LoVo (cell line): Measurements from ENCODE around the gene PCMTD2.

Experiments used
- DNase-seq: peaks from one replicate; pipeline ENCODE4 v3.0.0-alpha.2; 2016; ENCODE audit warnings: low spot score

PCMTD2 gene

DNA sequence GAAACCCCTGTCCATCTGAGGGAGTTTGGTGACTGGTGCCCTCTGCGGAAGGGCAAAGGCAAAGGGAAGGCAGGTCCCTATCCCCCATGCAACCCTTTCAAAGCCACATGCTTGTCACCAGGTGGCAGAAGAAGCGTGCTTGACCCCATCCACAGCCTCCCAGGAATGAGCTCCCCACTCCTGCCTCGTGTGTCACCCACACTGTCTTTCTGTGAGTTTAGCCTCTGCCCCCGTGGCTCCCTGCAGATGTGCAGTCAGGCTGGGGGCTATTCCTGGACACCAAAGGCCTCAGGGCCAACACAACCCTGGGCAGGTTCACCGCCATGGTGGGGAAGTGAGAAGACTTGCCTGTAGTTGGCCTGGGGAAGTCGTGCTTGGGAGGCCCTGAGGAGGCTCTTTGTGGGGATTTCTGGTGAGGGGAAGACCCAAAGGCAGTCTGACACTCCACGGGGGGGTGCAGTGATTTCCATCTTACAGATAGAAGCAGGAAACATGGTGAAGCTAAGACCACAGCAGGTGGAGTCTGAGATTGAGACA, 16.6 kb upstream of the PCMTD2 start:
- DNase-seq, result no peak

DNA sequence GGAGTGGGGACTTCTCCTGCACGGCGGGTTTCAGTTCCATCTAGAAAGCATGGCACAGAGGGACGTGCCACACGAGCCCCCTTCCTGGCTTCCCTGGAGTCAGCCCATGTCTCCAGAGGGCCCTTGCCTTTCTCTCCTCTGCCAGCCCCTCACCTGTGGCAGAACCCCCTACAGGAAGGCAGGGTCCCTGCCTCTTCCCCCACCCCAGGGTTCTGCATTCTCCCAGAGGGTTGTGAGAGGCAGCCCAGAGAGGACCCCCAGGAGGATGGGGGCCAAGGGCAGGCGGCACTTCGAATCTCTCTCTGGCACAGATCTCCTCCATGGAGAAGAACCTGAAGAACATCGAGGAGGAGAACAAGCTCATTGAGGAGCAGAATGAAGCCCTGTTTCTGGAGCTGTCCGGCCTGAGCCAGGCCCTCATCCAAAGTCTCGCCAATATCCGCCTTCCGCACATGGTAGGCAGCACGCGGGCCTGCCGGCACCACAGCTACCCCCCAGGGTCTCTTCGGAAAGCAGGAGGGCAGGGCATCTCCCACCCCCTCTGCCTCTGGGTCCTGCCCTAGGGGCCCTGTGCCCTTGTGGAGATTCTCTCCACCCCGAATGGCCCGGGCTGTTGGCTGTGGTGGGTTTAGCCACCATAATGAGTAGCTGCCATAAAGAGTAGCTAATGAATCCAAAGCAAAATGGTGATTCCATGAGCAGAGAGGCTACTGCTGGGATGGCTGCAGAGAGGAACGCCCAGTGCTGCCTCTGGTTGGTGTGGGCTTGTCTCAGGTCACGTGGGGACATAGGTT, 15.9 kb upstream of the PCMTD2 start:
- DNase-seq, result no peak

DNA sequence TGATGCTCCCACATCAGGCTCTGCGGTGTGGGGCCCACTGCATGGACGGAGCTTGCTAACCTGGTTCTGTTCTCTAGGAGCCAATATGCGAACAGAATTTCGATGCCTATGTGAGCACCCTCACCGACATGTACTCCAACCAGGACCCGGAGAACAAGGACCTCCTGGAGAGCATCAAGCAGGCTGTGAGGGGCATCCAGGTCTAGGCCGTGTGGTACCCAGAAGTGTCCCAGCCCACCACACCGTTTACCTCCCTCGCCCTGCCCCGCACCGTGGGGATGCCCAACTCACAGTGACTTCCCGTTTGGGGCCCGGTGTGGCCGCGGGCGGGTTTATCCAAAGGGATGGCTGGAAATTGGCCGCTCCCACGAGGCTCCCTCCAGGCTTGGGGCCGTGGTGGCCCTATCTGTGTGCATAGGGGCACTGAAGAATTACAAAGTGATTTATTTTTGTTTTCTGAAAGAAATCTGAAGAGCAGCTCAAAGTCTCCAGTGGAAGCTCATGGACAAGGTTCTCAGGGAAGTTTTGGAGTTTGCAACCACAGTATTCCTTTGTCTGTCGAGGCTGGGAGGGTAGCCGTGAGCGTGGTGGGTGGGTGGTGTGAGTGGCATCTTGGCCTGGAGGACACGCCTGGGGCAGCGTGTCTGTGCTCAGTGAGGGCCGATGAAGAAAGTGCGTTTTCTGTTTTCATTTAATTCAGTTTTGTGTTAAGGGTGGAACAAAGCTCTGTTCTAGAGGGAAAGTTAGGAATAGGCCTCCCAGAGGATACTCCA, 15.1 kb upstream of the PCMTD2 start:
- DNase-seq, result no peak

DNA sequence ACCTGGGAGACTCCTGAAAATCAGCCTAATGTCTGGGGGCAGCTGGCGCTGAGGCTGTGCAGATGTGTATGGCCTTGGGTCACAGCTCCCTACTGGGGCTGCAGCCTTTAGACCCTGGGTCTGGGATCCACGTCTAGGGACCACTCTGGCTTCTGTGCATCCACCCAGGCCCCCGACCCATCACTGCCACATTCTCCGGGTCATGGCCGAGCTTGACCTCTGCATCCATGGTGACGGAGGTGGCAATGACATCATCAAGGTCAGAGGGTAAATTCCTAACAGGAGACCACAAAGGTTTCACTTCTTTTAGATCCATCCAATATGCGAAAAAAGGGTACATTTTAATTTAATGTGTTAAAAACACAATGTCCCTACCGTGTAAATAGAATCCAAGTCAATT, 14.5 kb upstream of the PCMTD2 start:
- DNase-seq, result no peak

DNA sequence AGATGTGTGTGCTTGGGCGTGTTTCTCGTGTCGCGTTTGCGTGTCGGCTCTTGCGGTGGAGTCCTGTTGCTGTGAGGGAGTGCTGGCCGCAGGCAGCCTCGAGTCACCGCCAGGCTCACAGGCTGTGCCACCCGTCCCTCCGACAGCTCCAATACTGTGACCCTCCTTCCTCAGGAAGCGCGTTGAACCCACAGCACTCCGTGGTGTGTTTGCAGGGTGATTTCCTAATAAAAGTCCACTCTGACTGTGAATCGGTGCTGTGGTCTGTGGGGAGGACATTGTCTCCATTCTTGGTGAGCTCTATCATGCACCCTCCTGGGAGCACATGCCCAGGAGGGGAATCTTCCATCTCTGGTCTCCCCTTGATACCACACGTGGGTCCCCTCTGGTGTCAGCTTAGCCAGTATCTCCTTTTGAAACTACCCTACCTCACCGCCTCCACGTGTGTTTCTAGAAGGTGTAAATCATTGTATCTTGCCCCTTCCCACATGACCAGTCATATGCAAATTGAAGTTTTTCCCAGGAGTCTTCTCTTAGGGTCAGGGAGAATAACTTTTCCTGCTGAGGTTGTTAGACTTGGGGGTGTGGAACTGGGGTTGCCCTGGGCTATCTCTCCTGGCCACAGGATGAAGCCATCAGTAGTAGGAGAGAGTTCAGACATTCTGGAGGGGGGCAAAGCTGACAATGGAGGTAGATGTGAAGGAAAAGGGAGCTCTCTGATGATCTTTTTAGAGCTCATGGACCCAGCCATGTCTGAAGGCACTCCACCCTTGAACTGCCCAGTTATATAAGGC, 13.3 kb upstream of the PCMTD2 start:
- no peak for DNase-seq

DNA sequence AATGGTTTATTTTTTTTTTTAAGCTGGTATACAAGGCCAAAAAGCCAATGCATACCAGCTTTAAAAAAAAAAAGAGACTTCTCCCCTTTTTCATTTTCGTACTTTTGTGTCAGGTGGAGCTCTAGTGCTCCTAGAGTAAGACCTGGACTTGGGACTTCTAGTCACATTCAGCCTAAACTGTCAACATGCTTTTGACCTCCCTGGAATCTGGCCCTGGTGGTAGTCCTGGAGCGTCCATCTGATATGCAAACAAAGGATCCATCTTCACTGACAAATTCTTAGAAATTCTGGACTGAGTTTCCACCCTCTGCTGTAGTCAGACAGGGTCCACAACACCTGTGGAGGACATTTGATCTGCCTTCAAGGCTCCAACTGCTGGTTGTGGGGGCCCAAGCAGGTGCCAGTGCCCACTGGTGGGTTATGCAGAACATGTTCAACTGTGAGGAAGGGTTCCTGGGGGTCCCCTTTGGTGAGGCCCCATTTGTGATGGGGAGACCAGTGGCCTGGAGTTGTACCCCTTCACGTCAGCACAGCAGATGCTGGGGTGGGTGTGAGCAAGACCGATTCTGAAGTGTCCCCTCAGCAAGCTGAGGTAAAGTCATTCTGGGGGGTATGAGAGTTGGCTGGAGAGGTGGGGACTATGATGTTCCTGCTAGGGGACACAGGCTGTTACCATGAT, 12.6 kb upstream of the PCMTD2 start:
- DNase-seq, result no peak

DNA sequence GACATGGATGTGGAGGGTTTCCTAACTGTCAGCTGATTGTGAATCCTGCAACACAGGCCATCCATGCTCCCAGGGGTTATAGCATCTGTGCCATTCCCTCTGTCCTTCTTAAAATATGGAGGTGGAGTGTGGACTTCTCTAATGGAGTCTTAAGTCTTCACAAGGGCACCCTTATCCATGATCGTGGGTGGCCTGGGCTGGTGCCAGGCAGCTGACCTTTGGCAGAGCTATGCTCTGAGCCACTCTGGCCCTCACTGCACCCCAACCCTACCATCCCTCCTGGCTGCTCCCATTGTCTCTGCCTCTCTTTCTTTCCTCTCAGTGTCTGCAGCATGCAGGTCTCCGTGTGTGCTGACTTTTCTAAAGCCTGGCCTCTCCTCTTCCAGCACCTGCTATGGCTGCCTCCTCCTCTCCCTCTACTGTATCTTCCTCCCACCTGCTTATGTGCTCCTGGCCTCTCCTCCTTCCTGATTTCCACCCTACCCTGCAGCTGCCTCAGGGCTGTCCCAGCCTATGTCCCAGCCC, 11.2 kb upstream of the PCMTD2 start:
- DNase-seq, result no peak

DNA sequence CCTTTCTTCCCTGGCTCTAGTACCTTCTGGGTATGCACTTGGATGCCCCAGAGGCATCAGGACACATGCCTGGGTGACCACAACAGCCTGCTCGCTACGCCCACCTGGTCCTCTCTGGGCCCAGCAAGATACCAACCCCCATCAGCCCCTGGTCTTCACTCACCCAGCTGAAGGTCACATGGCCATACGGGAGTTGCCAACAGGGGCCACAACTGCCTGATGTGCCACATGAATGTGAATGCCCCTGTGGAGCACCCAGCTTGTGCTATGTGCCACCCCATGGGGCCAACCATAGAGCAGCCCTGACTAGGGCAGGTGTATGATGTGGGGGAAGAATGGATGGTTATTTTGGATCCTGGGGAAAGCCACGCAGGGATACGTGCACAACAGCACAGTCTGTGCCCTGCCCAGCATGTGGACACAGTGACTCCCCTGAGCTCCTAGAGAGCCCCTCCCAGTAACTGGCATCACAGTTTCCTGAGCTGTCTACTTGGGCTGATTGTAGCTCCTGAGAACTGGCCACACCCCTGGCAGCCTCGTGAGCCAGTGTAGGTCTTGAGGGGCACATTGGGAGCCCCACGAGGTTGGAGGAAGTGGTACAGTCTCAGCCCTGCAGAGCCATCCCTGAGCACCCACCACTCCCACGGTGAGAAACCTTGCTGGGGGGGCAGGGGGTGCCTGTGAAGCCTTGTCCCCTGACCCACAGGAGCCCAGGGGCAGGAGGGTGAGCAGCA, 10.5 kb upstream of the PCMTD2 start:
- DNase-seq, result no peak

DNA sequence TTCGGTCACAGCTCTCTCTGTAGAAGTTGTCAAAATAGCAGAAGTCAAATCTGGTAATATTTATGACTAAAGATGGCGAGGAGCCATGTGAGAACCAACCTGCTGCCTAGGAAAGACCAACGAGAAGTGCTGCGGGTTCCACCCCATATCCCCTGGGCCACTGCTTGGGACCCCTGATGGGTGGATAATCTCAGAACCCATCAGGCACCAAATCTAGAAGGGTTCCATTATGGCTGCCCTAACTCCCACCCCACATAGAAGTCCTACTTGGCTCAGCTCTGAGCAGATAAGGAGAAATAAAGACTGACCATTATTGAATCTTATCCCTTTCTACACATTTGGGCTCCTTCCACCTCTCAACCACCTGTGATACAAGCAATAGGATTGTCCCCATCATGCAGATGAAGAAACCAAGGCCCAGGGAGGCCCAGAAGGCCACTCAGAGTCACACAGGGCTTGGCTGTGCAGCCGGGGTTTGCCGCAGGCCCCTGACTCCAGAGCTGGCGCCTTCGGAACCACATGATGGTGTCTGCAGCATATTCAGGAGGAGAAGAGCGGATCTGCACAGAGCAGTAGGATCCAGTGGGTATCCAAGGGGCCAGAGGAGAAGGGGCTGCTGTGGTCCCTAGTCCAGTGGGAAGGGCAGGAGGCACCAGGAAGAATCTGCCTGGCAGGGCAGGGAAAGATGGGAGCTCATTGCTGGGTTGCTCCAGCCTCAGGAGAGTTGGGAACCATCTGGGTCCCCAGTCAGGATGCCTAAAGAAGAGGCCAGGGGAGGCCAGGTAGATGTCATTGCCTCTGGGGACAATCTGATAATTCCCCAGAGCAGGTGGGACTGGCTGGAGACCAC, 9.6 kb upstream of the PCMTD2 start:
- DNase-seq, result no peak

DNA sequence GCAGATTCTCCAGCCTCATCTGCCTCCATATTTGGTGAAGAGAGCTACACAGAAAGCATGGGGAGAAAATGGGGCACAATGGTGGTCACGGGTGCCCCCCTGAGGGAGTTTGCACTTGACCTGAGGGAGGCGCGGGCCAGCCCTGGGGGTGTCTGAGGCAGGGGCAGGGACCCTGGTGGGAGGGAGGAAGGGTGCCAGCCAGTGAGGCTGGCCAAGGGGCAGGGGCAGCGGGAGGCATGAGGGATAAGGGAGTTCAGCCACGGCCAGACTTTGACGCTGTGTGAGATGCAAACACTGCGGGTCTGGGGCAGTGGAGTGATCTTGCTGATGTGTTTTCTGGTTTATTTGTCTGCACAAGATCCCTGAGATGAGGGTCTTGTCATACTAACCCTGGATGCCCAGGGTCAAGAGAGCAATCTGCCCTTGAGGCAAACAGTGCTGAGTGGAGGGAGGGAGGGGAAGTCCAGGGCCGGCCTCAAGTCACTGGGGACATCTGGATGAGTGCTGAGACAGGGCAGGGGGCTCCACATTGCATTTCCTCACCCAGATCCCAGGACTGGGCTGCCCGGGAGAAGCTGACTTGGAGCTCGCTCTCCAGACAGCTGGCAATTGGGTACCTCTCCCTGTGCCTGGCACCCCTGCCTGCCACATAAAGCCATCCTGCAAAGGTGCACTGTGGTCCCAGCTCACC, 8.8 kb upstream of the PCMTD2 start:
- DNase-seq, result no peak

DNA sequence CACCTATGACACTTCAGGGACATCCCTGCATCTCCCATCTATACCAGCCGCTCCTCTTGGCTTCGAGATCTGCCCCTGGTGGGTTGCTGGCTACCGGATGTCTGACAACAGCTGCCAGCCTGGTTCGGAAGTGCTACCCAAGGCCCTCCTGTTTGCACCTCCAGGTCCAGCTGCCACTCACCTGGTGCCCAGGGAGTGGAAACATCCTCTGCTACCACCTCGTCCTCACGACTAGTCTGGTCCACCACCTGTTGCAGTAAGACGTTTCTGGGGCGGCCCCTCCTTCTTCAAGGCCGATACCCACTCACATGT, 8.3 kb upstream of the PCMTD2 start:
- DNase-seq, result no peak

DNA sequence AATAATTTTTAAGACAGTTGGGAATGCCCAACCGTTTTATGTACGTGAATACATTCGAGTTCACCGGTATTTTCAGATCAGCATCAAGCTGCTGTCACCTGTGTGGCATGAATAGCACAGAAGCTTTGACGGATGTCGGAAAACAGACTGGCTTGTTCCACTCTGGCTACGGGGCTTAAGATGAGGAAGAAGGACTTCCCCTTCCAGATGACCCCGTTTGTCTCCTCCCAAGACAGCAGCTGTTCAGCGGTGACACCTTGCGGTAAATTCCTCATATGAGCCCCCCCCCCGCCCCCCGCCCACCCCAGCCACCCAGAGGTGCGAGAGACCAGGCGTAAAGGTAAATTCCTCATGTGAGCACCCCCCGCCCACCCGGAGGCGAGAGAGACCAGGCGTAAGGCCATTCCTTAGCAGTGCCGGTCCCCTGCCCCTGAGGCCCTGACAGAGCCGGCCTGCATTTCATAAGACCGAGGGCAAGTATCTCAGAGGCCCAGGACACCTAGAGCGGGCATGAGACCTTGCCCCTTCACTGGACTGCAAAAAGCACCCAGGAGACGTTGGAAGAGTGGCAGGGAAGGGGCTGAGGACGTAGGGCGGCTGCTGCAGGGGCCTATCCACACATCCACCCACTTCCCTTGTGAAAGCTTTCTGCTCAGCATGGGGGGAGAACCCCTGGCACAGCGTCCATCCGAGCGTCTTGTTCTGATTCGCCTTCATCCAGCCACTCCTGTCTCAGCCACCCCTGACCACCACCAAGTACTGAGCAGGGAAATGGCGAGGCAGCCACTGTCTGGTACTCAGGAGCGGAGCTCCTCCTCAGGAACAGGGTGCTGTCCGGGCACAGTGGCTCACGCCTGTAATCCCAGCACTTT, 7.3 kb upstream of the PCMTD2 start:
- DNase-seq, result no peak

DNA sequence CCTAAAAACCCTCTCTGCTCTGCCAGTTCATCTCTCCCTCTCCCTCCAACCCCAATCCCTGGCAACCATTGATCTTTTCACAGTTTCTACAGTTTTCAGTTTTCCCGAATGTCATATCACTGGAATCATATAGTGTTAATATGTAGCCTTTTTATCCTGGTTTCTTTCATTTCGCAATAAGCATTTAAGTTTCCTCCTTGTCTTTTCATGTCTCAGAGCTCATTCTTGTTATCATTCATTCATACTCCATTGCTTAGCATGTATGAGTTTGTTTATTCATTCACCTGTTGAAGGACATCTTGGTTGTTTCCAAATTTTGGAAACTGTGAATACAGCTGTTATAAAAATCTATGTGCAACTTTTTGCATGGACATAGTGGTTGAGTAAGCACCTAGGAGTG, 5.5 kb upstream of the PCMTD2 start:
- no peak for DNase-seq

DNA sequence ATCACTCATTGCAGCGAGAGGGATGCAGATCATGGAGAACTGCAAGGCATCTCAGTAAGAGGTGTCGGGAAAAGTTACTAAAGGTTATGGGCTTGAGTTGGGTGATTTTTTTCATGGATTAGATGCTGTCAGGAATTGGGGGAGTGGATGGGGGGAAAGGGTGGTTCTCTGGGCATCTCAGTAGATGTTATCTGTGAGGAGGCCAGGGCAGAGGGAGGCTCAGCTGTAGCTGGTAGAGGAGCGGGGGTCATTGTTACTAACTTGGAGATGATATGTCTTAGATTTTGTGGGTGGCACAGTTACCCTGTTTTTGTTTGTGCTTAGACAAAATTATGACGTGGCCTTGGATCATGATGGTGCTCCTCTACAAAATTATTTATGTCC, 2.6 kb upstream of the PCMTD2 start:
- DNase-seq, result no peak

DNA sequence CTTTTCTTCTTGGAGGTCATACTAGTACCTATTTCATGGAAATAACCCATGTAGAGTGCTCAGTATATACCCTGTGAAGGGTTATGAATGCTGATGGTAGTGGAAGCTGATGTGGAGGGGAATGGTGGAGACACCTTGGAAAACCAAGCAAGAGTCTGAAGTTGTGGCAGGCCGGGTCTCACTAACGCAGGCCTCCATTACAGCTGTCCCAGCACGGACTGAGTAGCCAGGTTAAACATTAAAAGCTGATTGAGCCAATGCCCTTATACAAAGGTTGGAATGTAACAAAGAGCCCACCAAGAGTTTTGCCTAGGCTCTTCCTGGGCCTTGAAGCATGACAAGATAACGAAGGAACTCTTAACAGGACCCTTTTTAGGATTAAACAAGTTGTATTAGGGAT, 2.1 kb upstream of the PCMTD2 start:
- no peak for DNase-seq

DNA sequence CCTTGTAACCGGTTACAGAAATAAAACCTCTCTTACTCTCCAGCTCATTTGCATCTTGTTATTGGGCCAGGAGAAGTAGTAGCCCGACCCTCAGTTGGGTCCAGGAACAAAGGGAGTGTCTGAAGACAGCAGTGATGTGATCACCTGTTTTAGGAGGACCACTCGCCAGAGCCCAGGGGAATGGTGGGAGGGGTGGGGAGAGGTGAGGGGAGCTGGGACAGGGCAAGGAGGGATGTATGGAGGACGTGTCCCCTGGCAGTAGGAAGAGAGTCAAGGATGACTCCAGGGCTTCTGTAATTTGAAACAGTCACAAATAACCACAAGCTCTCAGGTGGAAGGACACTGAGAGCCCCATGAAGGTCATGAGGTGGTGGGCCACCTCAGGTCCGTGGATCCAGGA, 1.4 kb upstream of the PCMTD2 start:
- DNase-seq, result no peak

DNA sequence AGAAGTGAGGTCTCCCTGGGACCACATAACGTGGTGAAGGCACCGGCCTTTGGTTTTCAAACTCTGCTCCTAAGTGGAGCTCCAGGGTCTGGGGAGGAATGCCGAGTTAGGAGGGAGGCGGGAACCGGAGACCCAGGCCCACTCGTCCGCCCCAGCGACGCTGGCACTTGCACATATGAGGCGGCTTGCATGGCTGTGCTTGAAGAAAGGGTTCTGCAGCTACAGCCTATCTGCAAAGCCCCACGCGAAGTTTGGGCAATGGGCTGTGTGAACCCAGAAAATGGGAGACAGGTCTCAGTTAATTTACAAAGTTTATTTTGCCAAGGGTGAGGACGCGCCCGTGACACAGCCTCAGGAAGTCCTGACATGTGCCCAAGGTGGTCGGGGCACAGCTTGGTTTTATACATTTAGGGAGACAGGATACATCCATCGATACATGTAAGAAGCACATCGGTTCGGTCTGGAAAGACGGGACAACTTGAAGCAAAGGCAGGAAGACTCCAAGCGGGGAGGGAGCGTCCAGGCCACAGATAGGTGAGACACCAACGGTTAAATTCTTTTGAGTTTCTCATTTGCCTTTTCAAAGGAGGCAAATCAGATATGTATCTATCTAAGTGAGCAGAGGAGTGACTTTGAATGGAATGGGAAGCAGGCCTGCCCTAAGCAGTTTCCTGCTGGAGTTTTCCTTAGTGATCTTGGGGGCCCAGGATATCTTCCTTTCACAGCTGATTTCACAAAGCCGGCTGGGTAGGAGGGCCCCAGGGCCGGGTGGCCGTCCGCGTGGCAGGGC, 782 bp upstream of the PCMTD2 start:
- DNase-seq, result no peak
